GM21717 (cell line): Measurements from ENCODE around the gene LAMP1.
"Not testable (repeated sequence)": the region's sequence is repeated elsewhere in the genome, so short reads cannot be mapped to it uniquely, and the experiment has no call there.

Experiments
- ATAC-seq: cut with Tn5 transposase; IDR thresholded peaks from one replicate; pipeline ENCODE4 v1.9.1; 2021; ENCODE audit warnings: mild to moderate bottlenecking, moderate library complexity; ENCODE audit not compliant: unreplicated experiment

LAMP1 gene

GRCh38 chr13:113354831-113355610 lies 58.0 kb downstream of the LAMP1 start:
- no peak for ATAC-seq

GRCh38 chr13:113355621-113356020 lies 58.6 kb downstream of the LAMP1 start:
- ATAC-seq: no peak

- no peak for ATAC-seq
These were observed 59.6 kb downstream of the LAMP1 start for GRCh38 chr13:113356596-113356995.

GRCh38 chr13:113357529-113357928 lies 60.5 kb downstream of the LAMP1 start:
- no peak for ATAC-seq

GRCh38 chr13:113358653-113359190 lies 61.7 kb downstream of the LAMP1 start:
- no peak for ATAC-seq

DNA sequence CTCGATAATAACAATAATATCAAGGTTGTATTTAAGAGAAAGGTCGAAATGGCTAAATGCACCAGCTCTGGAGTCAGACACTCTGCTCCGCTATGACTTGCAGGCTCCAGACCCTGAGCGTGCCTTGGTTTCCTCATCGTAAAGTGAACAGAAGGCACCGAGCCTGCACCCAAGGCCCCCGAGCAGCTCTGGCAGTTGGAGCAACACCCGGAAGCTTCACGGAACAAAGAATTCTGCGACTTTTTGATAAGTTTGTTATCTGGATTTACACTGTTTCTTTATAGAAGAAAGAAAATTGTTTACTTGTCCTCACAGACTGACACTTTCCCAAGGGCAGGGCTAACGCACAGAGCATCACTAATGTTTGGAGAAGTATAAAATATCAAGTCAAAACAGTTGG lies 62.5 kb downstream of the LAMP1 start:
- ATAC-seq: no peak

DNA sequence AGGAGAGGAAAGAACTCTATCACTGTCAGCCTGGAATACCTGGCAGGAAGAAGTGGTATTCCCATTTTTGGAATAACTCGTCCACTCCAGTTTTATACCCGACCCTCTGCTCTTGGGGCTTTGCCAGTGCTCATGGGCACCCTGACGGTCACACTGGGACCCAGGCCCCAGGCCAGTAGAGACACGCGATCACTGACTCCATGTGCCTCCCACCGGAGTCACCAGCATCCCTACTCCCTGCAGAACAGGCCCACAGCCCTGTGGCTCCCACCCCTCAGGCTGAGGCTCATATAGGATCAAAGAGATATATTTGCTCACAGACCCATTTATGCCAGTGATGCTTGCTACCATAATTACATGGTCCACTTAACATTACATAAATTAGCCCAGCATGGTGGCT lies 63.4 kb downstream of the LAMP1 start:
- no peak for ATAC-seq

- no peak for ATAC-seq
These were observed 64.4 kb downstream of the LAMP1 start for GRCh38 chr13:113361406-113361805.

- ATAC-seq: no peak
These were observed 67.4 kb downstream of the LAMP1 start for GRCh38 chr13:113364311-113364889.

GRCh38 chr13:113364901-113365582 lies 68.0 kb downstream of the LAMP1 start:
- ATAC-seq: no peak

DNA sequence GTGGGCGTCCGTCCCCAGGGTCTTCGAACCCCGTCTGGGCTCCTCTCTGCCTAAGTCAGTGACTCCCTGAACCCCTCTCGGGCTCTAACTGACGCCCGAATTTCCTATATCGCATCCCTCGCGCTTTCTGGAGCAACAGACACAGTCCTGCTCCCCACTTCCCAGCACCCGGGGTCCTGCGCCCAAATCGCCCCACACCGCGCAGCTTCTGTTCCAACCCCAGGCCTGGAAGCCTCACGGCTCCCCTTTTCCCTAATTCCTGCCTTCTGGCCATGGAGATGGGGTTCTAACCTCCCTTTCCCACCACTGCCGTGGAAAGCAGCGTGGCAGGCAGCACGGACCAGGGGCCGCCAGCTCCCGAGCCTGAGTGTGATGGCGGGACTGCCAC lies 68.5 kb downstream of the LAMP1 start:
- no peak for ATAC-seq

GRCh38 chr13:113365971-113366588 lies 69.0 kb downstream of the LAMP1 start:
- ATAC-seq: no peak

DNA sequence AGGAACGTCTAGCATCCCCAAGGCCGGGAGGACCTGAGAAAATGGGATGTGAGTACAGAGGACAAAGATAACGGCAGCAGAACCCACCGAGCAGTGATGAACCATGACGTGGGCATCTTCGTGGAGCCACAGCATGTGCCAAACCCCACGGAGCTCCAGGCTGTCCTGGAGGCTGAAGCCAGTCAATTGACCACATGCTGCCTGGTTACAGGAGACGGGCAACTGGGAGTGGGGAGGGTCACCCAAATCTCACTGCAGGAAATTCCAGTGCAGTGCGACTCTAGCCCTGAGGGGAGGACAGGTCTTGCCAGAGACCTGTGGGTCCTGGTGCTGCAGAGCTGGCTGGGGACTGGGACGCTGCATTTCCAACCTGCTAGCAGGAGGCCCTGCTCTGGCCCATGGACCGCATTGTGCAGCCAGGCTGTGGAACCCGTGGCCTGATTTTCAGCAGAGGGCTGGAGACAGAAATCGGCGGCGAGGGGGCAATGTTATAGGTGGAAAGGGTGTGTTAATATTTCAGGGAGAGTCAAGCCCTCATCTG lies 70.1 kb downstream of the LAMP1 start:
- ATAC-seq: no peak

DNA sequence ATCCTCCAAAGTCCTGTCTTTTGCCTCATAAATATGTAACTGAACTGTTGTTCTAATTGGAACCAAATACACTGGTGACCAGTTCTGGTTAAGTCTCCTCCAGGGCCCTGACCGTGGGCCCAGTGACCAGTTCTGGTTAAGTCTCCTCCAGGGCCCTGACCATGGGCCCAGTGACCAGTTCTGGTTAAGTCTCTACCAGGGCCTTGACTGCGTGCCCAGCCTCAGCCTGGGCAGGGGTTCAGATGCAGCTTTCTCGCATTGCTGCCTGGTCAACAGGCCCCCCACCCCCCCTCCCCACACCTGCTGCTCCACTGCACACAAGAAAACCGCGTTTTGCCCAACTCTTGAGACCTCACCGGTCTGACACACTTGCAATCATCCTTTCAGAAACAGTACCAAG lies 70.7 kb downstream of the LAMP1 start:
- ATAC-seq: no peak

DNA sequence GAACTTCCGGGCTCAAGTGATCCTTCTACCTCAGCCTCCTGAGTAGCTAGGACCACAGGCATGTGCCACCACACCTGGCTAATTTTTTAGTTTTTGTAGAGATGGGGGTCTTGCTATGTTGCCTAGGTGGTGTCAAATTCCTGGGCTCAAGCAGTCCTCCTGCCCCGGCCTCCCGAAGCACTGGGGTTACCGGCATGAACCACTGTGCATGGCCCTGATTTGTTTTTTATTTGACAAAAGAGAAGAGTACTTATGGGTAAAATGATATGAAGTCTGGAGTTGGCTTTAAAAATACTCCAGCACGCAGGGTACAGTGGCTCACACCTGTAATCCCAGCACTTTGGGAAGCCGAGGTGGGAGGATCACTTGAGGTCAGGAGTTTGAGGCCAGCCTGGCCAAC lies 71.3 kb downstream of the LAMP1 start:
- ATAC-seq: not testable (repeated sequence)

GRCh38 chr13:113369189-113369588 lies 72.2 kb downstream of the LAMP1 start:
- ATAC-seq: no peak

- ATAC-seq: no peak
These were observed 72.8 kb downstream of the LAMP1 start for GRCh38 chr13:113369881-113370280.

GRCh38 chr13:113371061-113371460 lies 74.0 kb downstream of the LAMP1 start:
- ATAC-seq: no peak

- not testable (repeated sequence) for ATAC-seq
These were observed 74.7 kb downstream of the LAMP1 start for GRCh38 chr13:113371701-113372100.
